IPS-20b (cell line): ENCODE data around the gene ASB2.

Source experiments
- H3K27ac ChIP-seq: one replicate; pipeline ENCODE4 v1.5.1; 2013; ENCODE audit warnings: low read length
- H3K27me3 ChIP-seq: 2 replicates; pipeline ENCODE4 v1.6.1; 2013; ENCODE audit warnings: mild to moderate bottlenecking, low read length, inconsistent platforms; ENCODE audit not compliant: insufficient read depth
- H3K36me3 ChIP-seq: 2 replicates; pipeline ENCODE4 v1.6.1; 2013; ENCODE audit warnings: low read depth, mild to moderate bottlenecking, inconsistent platforms, low read length, moderate library complexity; ENCODE audit not compliant: insufficient read depth
- H3K4me1 ChIP-seq: 2 replicates; pipeline ENCODE4 v1.6.1; 2013; ENCODE audit warnings: mild to moderate bottlenecking, control low read depth, inconsistent platforms, low read length, moderate library complexity; ENCODE audit not compliant: insufficient read depth
- H3K4me3 ChIP-seq: 2 replicates; pipeline ENCODE4 v1.5.1; 2013; ENCODE audit warnings: mild to moderate bottlenecking, low read length, inconsistent platforms
- H3K9ac ChIP-seq: 2 replicates; pipeline ENCODE4 v1.6.1; 2013; ENCODE audit warnings: low read depth, mild to moderate bottlenecking, inconsistent platforms, low read length, moderate library complexity
- H3K9me3 ChIP-seq: 2 replicates; pipeline ENCODE4 v1.6.1; 2013; ENCODE audit warnings: mild to moderate bottlenecking, low read depth, low read length, inconsistent platforms; ENCODE audit not compliant: insufficient read depth

Gene ASB2

GRCh38 chr14:93949511-93950075 is 26.8 kb downstream of the ASB2 start:
- no peak overlapping the region for H3K9ac ChIP-seq
- H3K36me3 ChIP-seq = no peaks in the 10 kb centered on the region
- H3K4me3 ChIP-seq = no peak overlapping the region
- no peaks in the 10 kb centered on the region for H3K9me3 ChIP-seq
- no peaks in the 10 kb centered on the region for H3K27me3 ChIP-seq
- H3K27ac ChIP-seq = no peak overlapping the region
- no peaks in the 10 kb centered on the region for H3K4me1 ChIP-seq

GRCh38 chr14:93947282-93947681 is 29.1 kb downstream of the ASB2 start:
- no peak overlapping the region for H3K9ac ChIP-seq
- no peak overlapping the region for H3K27ac ChIP-seq
- H3K4me1 ChIP-seq = no peaks in the 10 kb centered on the region
- no peak overlapping the region for H3K4me3 ChIP-seq
- H3K27me3 ChIP-seq = no peaks in the 10 kb centered on the region
- no peaks in the 10 kb centered on the region for H3K9me3 ChIP-seq
- no peaks in the 10 kb centered on the region for H3K36me3 ChIP-seq

- H3K9me3 ChIP-seq = no peaks in the 10 kb centered on the region
- H3K27ac ChIP-seq = no peak overlapping the region
- H3K4me1 ChIP-seq = no peaks in the 10 kb centered on the region
Measured at GRCh38 chr14:93946541-93947090, 29.8 kb downstream of the ASB2 start.

GRCh38 chr14:93946104-93946503 is 30.3 kb downstream of the ASB2 start:
- no peak overlapping the region for H3K4me3 ChIP-seq
- no peaks in the 10 kb centered on the region for H3K9me3 ChIP-seq
- no peaks in the 10 kb centered on the region for H3K27me3 ChIP-seq
- no peak overlapping the region for H3K27ac ChIP-seq
- H3K9ac ChIP-seq = no peak overlapping the region
- no peaks in the 10 kb centered on the region for H3K36me3 ChIP-seq
- peaks cover 3% of the 10 kb centered on the region; the same call in 1 of the 2 replicates for H3K4me1 ChIP-seq

More at GRCh38 chr14:93946541-93947090, 29.8 kb downstream of the ASB2 start:
- H3K4me3 ChIP-seq = no peak overlapping the region
- H3K9ac ChIP-seq = no peak overlapping the region
- no peaks in the 10 kb centered on the region for H3K27me3 ChIP-seq
- H3K36me3 ChIP-seq = no peaks in the 10 kb centered on the region

- H3K27ac ChIP-seq = no peak overlapping the region
Measured at GRCh38 chr14:93945070-93945399, 31.3 kb downstream of the ASB2 start.

GRCh38 chr14:93944348-93945069 is 31.9 kb downstream of the ASB2 start:
- Histone ChIP-seq H3K27ac (no peak overlapping the region), H3K4me3 (no peak overlapping the region), H3K27me3 (peaks cover 10% of the 10 kb centered on the region; the same call in 1 of the 2 replicates), H3K9me3 (no peaks in the 10 kb centered on the region), H3K4me1 (peaks cover 3% of the 10 kb centered on the region; the same call in 1 of the 2 replicates), H3K36me3 (no peaks in the 10 kb centered on the region), H3K9ac (no peak overlapping the region)

More at GRCh38 chr14:93945070-93945399, 31.3 kb downstream of the ASB2 start:
- Histone ChIP-seq H3K27me3 (peaks cover 7% of the 10 kb centered on the region; the same call in 1 of the 2 replicates), H3K9me3 (no peaks in the 10 kb centered on the region), H3K4me3 (no peak overlapping the region), H3K9ac (no peak overlapping the region), H3K4me1 (peaks cover 3% of the 10 kb centered on the region; the same call in 1 of the 2 replicates), H3K36me3 (no peaks in the 10 kb centered on the region)

- Histone ChIP-seq H3K36me3 (no peaks in the 10 kb centered on the region), H3K27ac (no peak overlapping the region), H3K9ac (no peak overlapping the region), H3K4me3 (no peak overlapping the region), H3K4me1 (peaks cover 3% of the 10 kb centered on the region; the same call in 1 of the 2 replicates), H3K9me3 (no peaks in the 10 kb centered on the region), H3K27me3 (peaks cover 15% of the 10 kb centered on the region)
Measured at GRCh38 chr14:93943930-93944329, 32.4 kb downstream of the ASB2 start.

- Histone ChIP-seq H3K9ac (no peak overlapping the region), H3K9me3 (no peaks in the 10 kb centered on the region), H3K27me3 (peaks cover 24% of the 10 kb centered on the region), H3K4me1 (peaks cover 3% of the 10 kb centered on the region; the same call in 1 of the 2 replicates), H3K27ac (no peak overlapping the region), H3K4me3 (no peak overlapping the region), H3K36me3 (no peaks in the 10 kb centered on the region)
Measured at GRCh38 chr14:93943052-93943451, 33.3 kb downstream of the ASB2 start.

- no peaks in the 10 kb centered on the region for H3K9me3 ChIP-seq
- no peaks in the 10 kb centered on the region for H3K36me3 ChIP-seq
- no peak overlapping the region for H3K27ac ChIP-seq
- H3K9ac ChIP-seq = no peak overlapping the region
- peaks cover 6% of the 10 kb centered on the region for H3K4me1 ChIP-seq
- peaks cover 37% of the 10 kb centered on the region for H3K27me3 ChIP-seq
- no peak overlapping the region for H3K4me3 ChIP-seq
Measured at GRCh38 chr14:93941293-93941910, 35.0 kb downstream of the ASB2 start.

- Histone ChIP-seq H3K27me3 (peaks cover 37% of the 10 kb centered on the region), H3K27ac (no peak overlapping the region), H3K4me1 (peaks cover 6% of the 10 kb centered on the region), H3K9ac (no peak overlapping the region), H3K36me3 (no peaks in the 10 kb centered on the region), H3K9me3 (no peaks in the 10 kb centered on the region), H3K4me3 (no peak overlapping the region)
Measured at GRCh38 chr14:93940437-93940836, 35.9 kb downstream of the ASB2 start.

GRCh38 chr14:93939304-93940229 is 36.8 kb downstream of the ASB2 start:
- H3K9me3 ChIP-seq = no peaks in the 10 kb centered on the region
- no peaks in the 10 kb centered on the region for H3K36me3 ChIP-seq
- no peak overlapping the region for H3K27ac ChIP-seq
- peak overlapping the region; percentile 61; the same call in 1 of the 2 replicates for H3K4me3 ChIP-seq
- peak overlapping the region; percentile 30; the same call in 1 of the 2 replicates for H3K9ac ChIP-seq
- H3K27me3 ChIP-seq = peaks cover 37% of the 10 kb centered on the region
- peaks cover 6% of the 10 kb centered on the region for H3K4me1 ChIP-seq
